ENCODE data around the gene FMN1.

Gene FMN1

GRCh38 chr15:32933236-32933635, 261.3 kb downstream of the FMN1 start:
- no peak for DNase-seq (ENCODE audit: low read depth in 2 of 2)

DNA sequence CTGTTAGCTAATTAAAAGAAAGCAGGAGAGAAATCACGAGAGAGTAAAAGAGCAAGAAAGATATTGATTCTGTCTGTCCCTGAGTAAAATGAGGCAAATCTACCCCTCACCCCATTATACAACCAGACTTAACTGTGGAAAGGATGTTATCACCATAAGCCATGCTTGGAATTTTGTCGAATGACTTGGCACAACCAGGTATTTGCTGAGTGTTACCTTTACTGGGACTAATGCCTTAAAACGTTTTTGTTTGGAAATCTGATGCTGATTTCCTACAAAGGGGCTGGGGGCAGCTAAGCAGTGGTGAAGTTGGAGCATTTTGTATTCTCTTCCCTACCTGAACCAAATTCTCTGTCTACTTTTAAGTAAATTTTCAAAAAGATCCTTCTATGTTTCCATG, 265.6 kb downstream of the FMN1 start:
- DNase-seq (ENCODE audit: low read depth in 2 of 2), result no peak

DNA sequence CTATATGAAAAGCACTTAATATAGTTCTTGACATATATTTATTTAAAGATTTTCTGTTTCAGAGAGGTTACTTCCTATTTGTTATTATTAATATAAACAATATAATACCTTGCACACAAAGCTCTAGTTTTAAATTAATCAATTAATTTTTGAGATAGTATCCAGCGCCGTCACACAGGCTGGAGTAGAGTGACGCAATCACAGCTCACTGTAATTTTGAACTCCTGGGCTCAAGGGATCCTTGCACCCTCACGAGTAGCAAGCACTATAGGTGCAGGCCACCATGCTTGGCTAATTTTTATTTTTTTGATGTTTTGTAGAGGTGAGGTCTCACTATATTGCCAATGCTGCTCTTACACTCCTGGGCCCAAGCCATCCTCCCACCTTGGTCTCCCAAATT, 267.4 kb downstream of the FMN1 start:
- no peak for DNase-seq (ENCODE audit: low read depth in 2 of 2)

DNA sequence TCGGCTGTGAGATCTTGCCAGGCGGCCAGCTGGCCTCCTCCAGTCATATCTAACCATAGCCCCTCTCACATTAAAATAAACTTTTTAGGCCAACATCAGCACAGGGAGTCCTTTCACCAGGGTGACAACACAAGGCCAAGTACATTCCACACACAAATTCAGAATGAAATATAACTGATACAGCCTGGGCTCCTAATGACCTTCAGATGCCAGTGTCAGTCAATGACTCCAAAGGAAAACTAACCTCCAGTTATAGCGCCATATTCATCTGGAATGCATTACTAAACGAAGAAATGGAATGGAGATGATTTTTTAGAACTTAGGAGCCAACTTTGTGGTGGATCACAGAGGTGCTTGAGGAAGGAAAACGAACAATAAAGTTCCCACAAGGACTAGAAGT, 271.3 kb downstream of the FMN1 start:
- DNase-seq (ENCODE audit: low read depth in 2 of 2), result no peak

- no peak for DNase-seq (ENCODE audit: low read depth in 2 of 2)
Observed at GRCh38 chr15:32922541-32922940, 272.0 kb downstream of the FMN1 start.

GRCh38 chr15:32919749-32920414, 274.6 kb downstream of the FMN1 start:
- DNase-seq (ENCODE audit: low read depth in 2 of 2), result no peak

- no peak for DNase-seq (ENCODE audit: low read depth in 2 of 2)
Observed at GRCh38 chr15:32918547-32918946, 276.0 kb downstream of the FMN1 start.

- DNase-seq (ENCODE audit: low read depth in 2 of 2), result no peak
Observed at GRCh38 chr15:32910839-32911238, 283.7 kb downstream of the FMN1 start.

DNA sequence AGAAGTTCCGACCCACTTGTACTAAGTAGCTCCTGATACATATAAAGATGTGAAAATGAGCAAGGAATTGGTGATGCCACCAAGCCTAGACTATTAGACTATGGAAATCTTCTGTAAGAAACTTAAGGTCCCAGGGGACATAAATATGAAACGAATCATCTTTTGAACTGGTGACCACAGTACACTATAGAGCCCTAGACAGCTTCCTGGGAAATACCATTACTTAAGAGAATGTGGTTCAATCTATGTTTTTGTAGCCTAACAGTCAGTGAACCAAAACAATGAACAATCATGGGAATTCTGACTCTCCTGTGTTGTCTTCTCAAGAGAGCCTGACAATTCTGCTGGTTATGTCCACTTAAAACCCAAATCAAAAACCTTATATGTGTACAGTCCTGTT, 285.1 kb downstream of the FMN1 start:
- DNase-seq (ENCODE audit: low read depth in 2 of 2), result no peak

- DNase-seq (ENCODE audit: low read depth in 2 of 2), result no peak
Observed at GRCh38 chr15:32908872-32909271, 285.6 kb downstream of the FMN1 start.

DNA sequence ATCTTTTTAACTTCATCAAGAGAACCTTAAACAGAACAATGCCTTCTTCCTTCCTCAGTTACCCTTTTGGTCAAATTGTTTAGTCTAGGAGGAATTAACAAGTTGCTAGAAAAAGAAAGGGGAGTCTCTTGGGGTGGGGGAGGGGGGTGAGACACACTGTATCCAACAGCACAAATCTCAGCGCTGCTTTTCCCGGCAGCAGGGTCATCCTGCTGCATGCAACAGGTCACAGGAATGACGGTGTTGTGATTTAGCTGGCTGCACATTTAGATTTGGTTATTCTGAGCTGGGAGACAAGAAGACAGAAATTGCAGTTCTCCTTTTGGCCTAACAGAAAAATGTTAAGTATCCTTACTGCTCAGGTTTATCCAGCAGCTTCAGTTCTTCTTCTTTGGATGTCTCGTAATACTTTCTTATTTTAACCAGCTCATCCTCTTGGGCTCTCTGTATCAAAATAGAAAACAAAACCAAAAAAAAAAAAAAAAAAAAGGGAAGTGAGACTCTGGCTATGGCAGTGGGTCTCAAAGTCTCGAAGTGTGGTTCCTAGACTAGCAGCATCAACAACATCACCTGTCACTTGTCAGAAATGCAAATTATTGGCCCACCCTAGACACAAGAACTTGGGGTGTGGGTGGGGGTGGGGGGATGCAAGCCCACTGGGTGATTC, 286.2 kb downstream of the FMN1 start:
- no peak for DNase-seq (ENCODE audit: low read depth in 2 of 2)

GRCh38 chr15:32905481-32905880, 289.0 kb downstream of the FMN1 start:
- no peak for DNase-seq (ENCODE audit: low read depth in 2 of 2)

DNA sequence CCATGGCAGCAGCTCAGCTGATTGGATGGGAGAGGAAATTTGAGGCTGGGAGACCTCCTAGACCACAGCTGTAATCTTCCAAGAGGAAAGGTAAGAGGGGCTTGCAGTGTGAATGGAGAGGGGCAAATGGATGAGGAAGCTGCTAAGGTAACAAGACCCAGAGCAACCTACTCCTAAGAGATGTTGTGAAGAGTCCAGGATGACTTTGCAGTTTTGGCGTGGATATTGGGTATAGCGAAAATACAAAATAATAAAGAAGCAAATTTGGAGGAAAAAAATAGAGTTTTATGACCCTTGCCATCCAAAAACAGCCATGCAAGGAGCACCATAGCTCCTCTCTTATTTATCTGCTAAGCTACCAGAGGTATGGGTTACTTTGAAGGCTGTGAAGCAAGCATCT, 290.1 kb downstream of the FMN1 start:
- DNase-seq (ENCODE audit: low read depth in 2 of 2), result no peak

DNA sequence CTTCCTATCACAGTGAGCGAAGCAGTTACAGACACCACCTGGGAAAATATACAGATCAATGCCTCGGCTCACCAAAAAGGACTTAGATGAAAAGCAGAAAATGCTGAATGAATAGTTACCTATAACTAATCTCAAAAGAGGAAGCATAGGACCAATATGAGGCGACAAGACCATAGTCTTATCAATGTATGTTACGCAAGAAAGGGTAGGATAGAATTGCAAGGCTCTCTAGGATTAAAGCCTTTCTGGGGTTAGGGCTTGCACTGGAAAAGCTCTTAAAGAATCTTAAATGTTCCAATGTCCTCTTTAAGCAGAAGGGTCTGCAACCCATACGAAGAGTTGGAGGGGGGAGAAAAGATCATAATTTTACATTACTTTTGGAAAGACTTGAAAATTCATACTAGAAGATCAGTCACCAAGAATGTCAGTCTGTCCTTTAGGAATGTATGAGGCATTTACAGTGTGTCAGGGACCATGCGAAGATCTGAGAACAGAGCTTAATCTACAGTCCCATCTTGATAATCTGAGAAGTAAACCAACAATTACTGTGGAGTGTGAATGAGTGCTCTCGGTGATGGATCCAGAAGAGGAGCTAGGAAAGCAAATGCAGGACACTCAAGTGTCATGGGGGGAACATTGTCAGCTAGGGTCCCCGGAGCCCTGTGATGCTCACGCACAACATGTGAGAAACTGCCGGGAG, 290.8 kb downstream of the FMN1 start:
- no peak for DNase-seq (ENCODE audit: low read depth in 2 of 2)

DNA sequence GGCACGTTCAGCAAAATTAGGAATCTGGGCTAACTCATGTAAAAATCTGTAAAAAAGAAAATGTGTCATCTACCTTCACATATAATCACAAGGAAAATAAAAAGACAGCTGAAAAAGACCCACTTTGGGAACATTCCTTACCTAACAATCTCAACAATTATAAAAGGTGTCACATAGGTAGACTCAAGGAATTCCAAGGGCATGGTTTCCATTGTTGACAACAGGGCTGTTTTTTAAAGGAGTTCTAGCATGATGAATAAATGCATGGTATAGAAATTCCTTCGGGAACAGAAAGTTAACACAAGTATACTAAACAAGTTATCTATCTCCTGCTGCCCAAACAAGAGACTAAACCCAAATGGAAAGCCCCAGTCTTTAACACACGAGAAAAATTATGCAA, 292.5 kb downstream of the FMN1 start:
- DNase-seq (ENCODE audit: low read depth in 2 of 2), result no peak

- no peak for DNase-seq (ENCODE audit: low read depth in 2 of 2)
Observed at GRCh38 chr15:32901192-32901591, 293.3 kb downstream of the FMN1 start.

- DNase-seq (ENCODE audit: low read depth in 2 of 2), result no peak
Observed at GRCh38 chr15:32899126-32899596, 295.4 kb downstream of the FMN1 start.

GRCh38 chr15:32898414-32898813, 296.1 kb downstream of the FMN1 start:
- no peak for DNase-seq (ENCODE audit: low read depth in 2 of 2)

- no peak for DNase-seq (ENCODE audit: low read depth in 2 of 2)
Observed at GRCh38 chr15:32893421-32893820, 301.1 kb downstream of the FMN1 start.

DNA sequence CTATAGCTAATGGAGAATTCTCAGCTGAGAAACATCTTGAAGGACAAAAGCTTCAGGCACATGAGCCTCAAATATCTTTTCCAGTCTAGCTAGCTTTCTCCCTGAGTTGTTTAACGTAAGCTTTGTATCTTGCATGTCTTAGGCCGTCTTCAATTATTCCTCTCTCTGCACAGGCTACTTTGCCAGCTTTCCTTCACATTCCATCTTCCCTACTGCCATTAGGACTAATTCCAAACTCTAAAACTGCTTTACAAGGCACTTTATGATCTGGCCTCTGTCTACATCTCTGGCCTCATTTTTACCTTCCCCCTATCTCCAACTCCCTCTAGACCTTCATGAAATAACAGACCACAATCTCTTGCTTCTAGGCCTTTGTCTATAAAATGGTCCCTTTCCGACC, 305.3 kb downstream of the FMN1 start:
- DNase-seq (ENCODE audit: low read depth in 2 of 2), result no peak

- no peak for DNase-seq (ENCODE audit: low read depth in 2 of 2)
Observed at GRCh38 chr15:32888221-32888761, 306.2 kb downstream of the FMN1 start.

DNA sequence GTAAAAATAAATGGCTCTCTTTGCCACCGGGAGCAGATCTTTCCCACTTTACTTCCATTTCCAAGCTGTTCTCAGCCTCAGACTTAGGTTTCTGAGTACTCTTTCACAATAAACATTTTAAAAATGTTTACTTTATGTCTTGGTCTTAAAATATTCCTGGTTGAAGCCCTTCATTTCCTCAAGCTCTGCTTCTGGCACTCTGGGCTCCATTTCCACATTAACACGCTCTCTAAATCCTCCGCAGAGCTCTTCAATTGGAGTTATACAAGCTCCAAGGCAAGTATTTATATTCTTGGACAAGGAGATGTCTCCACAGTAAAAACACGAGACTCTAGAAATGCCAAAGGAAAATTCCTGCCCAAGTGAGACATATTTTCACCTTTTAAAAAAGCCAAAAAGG, 307.4 kb downstream of the FMN1 start:
- no peak for DNase-seq (ENCODE audit: low read depth in 2 of 2)

GRCh38 chr15:32886459-32886858, 308.1 kb downstream of the FMN1 start:
- DNase-seq (ENCODE audit: low read depth in 2 of 2), result no peak
